Ishikawa (cell line): ENCODE measurements around the gene BCL2L11.

Source experiments
- CEBPB ChIP-seq: IDR thresholded peaks from 2 replicates; pipeline ENCODE4 v1.6.1; 2012
- CREB1 ChIP-seq: IDR thresholded peaks from 2 replicates; pipeline ENCODE4 v1.6.1; 2012; ENCODE audit warnings: low read depth
- EGR1 ChIP-seq: IDR thresholded peaks from 2 replicates; pipeline ENCODE4 v1.6.1; 2012
- EP300 ChIP-seq: IDR thresholded peaks from 2 replicates; pipeline ENCODE4 v1.6.1; 2012; ENCODE audit warnings: borderline replicate concordance
- FOXM1 ChIP-seq: IDR thresholded peaks from 2 replicates; pipeline ENCODE4 v1.6.1; 2012; ENCODE audit warnings: low read depth, borderline replicate concordance
- RAD21 ChIP-seq: IDR thresholded peaks from 2 replicates; pipeline ENCODE4 v1.6.1; 2012; ENCODE audit warnings: low read depth
- TAF1 ChIP-seq: IDR thresholded peaks from 2 replicates; pipeline ENCODE4 v1.6.1; 2012; ENCODE audit warnings: low read depth, mild to moderate bottlenecking
- TEAD4 ChIP-seq: IDR thresholded peaks from 2 replicates; pipeline ENCODE4 v1.6.1; 2012
- TF ChIP-seq, protein P1 (sequence below): IDR thresholded peaks from 2 replicates; pipeline ENCODE4 v1.6.1; 2012
- TF ChIP-seq, protein P2 (sequence below): IDR thresholded peaks from 2 replicates; pipeline ENCODE4 v1.6.1; 2012; ENCODE audit warnings: low read depth, mild to moderate bottlenecking

DNA sequence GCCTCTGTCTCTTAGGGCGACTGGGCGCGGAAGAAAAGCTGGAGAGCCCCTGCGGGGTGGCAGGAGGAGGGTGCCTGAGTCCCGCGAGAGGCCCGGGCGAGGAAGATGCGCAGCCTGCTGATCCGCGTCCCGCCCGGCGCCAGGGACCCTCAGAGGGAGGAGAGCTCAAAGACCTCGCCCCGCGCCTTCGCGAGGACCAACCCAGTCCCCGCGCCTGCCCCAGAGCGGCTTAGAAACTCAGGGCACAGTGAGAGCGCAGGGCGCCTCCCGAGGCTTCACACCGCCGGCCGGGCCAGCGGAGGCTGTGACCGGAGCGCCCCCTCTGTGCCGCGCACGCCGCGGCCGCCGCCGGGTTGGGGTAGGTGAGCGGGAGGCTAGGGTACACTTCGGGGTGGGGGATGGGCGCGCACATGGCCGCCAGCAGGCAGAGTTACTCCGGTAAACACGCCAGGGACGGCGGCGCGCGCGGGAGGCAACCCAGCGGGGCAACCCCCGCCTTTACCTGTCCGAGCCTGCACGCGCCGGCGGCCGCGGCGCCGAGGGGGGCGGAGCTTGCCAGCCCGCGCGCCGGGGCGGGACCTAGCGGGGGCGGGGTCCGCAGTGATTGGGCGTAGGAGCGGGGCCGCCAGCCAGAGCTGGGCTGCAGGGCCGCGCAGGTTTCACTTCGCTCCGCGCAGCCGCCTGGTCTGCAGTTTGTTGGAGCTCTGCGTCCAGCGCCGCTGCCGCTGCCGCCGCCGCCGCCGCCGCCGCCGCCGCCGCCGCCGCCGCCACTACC is at the start of gene BCL2L11:
- no peak for TF ChIP-seq FOXM1
- TF ChIP-seq EP300 = no peak
- TF ChIP-seq, protein P1, sequence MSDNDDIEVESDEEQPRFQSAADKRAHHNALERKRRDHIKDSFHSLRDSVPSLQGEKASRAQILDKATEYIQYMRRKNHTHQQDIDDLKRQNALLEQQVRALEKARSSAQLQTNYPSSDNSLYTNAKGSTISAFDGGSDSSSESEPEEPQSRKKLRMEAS = peak; percentile 92
- TF ChIP-seq CEBPB = no peak
- TF ChIP-seq, protein P2, sequence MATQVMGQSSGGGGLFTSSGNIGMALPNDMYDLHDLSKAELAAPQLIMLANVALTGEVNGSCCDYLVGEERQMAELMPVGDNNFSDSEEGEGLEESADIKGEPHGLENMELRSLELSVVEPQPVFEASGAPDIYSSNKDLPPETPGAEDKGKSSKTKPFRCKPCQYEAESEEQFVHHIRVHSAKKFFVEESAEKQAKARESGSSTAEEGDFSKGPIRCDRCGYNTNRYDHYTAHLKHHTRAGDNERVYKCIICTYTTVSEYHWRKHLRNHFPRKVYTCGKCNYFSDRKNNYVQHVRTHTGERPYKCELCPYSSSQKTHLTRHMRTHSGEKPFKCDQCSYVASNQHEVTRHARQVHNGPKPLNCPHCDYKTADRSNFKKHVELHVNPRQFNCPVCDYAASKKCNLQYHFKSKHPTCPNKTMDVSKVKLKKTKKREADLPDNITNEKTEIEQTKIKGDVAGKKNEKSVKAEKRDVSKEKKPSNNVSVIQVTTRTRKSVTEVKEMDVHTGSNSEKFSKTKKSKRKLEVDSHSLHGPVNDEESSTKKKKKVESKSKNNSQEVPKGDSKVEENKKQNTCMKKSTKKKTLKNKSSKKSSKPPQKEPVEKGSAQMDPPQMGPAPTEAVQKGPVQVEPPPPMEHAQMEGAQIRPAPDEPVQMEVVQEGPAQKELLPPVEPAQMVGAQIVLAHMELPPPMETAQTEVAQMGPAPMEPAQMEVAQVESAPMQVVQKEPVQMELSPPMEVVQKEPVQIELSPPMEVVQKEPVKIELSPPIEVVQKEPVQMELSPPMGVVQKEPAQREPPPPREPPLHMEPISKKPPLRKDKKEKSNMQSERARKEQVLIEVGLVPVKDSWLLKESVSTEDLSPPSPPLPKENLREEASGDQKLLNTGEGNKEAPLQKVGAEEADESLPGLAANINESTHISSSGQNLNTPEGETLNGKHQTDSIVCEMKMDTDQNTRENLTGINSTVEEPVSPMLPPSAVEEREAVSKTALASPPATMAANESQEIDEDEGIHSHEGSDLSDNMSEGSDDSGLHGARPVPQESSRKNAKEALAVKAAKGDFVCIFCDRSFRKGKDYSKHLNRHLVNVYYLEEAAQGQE = no peak
- TF ChIP-seq CREB1 = no peak
- no peak; the same call in 1 of the 2 replicates for TF ChIP-seq RAD21
- TF ChIP-seq TEAD4 = no peak
- TF ChIP-seq TAF1 = peak; percentile 89
- TF ChIP-seq EGR1 = 0 out of 2 replicates have a peak, but pooled peaks have one; percentile 17
